HG03175 (cell line): ENCODE data around the gene CPA5.

Experiments used
- ATAC-seq: cut with Tn5 transposase; IDR thresholded peaks from one replicate; pipeline ENCODE4 v1.9.1; 2021; ENCODE audit warnings: mild to moderate bottlenecking, moderate library complexity; ENCODE audit not compliant: unreplicated experiment

CPA5 gene

GRCh38 chr7:130332259-130333053, 12.2 kb upstream of the CPA5 start:
- no peak for ATAC-seq

GRCh38 chr7:130333832-130334231, 10.8 kb upstream of the CPA5 start:
- no peak for ATAC-seq

- ATAC-seq, result no peak
Measured at GRCh38 chr7:130334274-130334673, 10.3 kb upstream of the CPA5 start.

- no peak for ATAC-seq
Measured at GRCh38 chr7:130337410-130337971, 7.1 kb upstream of the CPA5 start.

- no peak for ATAC-seq
Measured at GRCh38 chr7:130338233-130338632, 6.4 kb upstream of the CPA5 start.

GRCh38 chr7:130341882-130342281, 2.7 kb upstream of the CPA5 start:
- ATAC-seq, result no peak

GRCh38 chr7:130342701-130343380, 1.8 kb upstream of the CPA5 start:
- ATAC-seq, result no peak

GRCh38 chr7:130345136-130345535, 520 bp downstream of the CPA5 start:
- ATAC-seq, result no peak

- no peak for ATAC-seq
Measured at GRCh38 chr7:130345725-130346124, 1.1 kb downstream of the CPA5 start.

- no peak for ATAC-seq
Measured at GRCh38 chr7:130346177-130346905, 1.7 kb downstream of the CPA5 start.

- no peak for ATAC-seq
Measured at GRCh38 chr7:130346941-130347340, 2.3 kb downstream of the CPA5 start.

- ATAC-seq, result no peak
Measured at GRCh38 chr7:130349911-130350782, 5.5 kb downstream of the CPA5 start.

GRCh38 chr7:130350945-130351790, 6.6 kb downstream of the CPA5 start:
- no peak for ATAC-seq

GRCh38 chr7:130351791-130352090, 7.1 kb downstream of the CPA5 start:
- no peak for ATAC-seq

- no peak for ATAC-seq
Measured at GRCh38 chr7:130352194-130353074, 7.8 kb downstream of the CPA5 start.

- no peak for ATAC-seq
Measured at GRCh38 chr7:130353196-130353595, 8.6 kb downstream of the CPA5 start.

- ATAC-seq, result no peak
Measured at GRCh38 chr7:130356121-130356875, 11.7 kb downstream of the CPA5 start.
